HepG2 (cell line): ENCODE data around the gene DHTKD1. TPM values are rescaled to one million over a fixed set of nuclear protein-coding genes. Genes with fewer than 3 reads are reported as not detected.

Experiments
- BORCS8-MEF2B ChIP-seq: sonication (generic); formaldehyde crosslinking; IDR thresholded peaks from 2 replicates; pipeline ENCODE4 v1.8.0; 2022; ENCODE audit warnings: mild to moderate bottlenecking, missing genetic modification reagents
- DNMT3B ChIP-seq: conservative IDR thresholded peaks from 2 replicates; pipeline ENCODE4 v1.6.1; 2016; ENCODE audit warnings: missing biosample characterization, control low read depth
- ELF4 ChIP-seq: sonication (generic); formaldehyde crosslinking; IDR thresholded peaks from 2 replicates; pipeline ENCODE4 v1.5.0; 2020; ENCODE audit warnings: missing genetic modification reagents, mild to moderate bottlenecking, moderate library complexity, borderline replicate concordance
- FOXK1 ChIP-seq: sonication (generic); formaldehyde crosslinking; IDR thresholded peaks from 2 replicates; pipeline ENCODE4 v1.4.0; 2020; ENCODE audit warnings: low read depth, missing genetic modification reagents, borderline replicate concordance
- HOXD1 ChIP-seq: sonication (generic); formaldehyde crosslinking; IDR thresholded peaks from 2 replicates; pipeline ENCODE4 v1.5.0; 2020; ENCODE audit warnings: missing genetic modification reagents
- MATR3 ChIP-seq: sonication (generic); formaldehyde crosslinking; IDR thresholded peaks from 2 replicates; pipeline ENCODE4 v1.4.0; 2020; ENCODE audit warnings: missing genetic modification reagents
- MEIS1 ChIP-seq: sonication (generic); formaldehyde crosslinking; IDR thresholded peaks from 2 replicates; pipeline ENCODE4 v1.9.0; 2021; ENCODE audit warnings: mild to moderate bottlenecking, missing genetic modification reagents, moderate library complexity, borderline replicate concordance
- NFE2L1 ChIP-seq: sonication (generic); formaldehyde crosslinking; IDR thresholded peaks from 2 replicates; pipeline ENCODE4 v1.4.0; 2020; ENCODE audit warnings: missing genetic modification reagents, mild to moderate bottlenecking, borderline replicate concordance
- SMAD1 ChIP-seq: sonication (generic); formaldehyde crosslinking; IDR thresholded peaks from 2 replicates; pipeline ENCODE4 v1.4.0; 2020; ENCODE audit warnings: missing genetic modification reagents, low read depth, mild to moderate bottlenecking, borderline replicate concordance
- SP140L ChIP-seq: sonication (generic); formaldehyde crosslinking; IDR thresholded peaks from 2 replicates; pipeline ENCODE4 v1.4.0; 2020; ENCODE audit warnings: missing genetic modification reagents, borderline replicate concordance
- SRSF9 ChIP-seq: fragments of 200-400 bp; formaldehyde crosslinking; IDR thresholded peaks from 2 replicates; pipeline ENCODE4 v1.6.1; 2018; ENCODE audit warnings: borderline replicate concordance, mild to moderate bottlenecking, low read depth, low read length; ENCODE audit not compliant: insufficient read depth, poor library complexity, severe bottlenecking
- THYN1 ChIP-seq: sonication (generic); formaldehyde crosslinking; IDR thresholded peaks from 2 replicates; pipeline ENCODE4 v1.8.1; 2023; ENCODE audit warnings: low read depth, mild to moderate bottlenecking, moderate library complexity, missing genetic modification reagents, borderline replicate concordance
- TRIM24 ChIP-seq: sonication (generic); formaldehyde crosslinking; IDR thresholded peaks from 2 replicates; pipeline ENCODE4 v1.8.0; 2022; ENCODE audit warnings: mild to moderate bottlenecking, missing genetic modification reagents
- YEATS2 ChIP-seq: sonication (generic); formaldehyde crosslinking; IDR thresholded peaks from 2 replicates; pipeline ENCODE4 v1.4.0; 2020; ENCODE audit warnings: missing genetic modification reagents, borderline replicate concordance
- ZC3H13 ChIP-seq: sonication (generic); formaldehyde crosslinking; IDR thresholded peaks from 2 replicates; pipeline ENCODE4 v1.8.1; 2023; ENCODE audit warnings: mild to moderate bottlenecking, missing genetic modification reagents, moderate library complexity
- ZFX ChIP-seq: sonication (generic); formaldehyde crosslinking; IDR thresholded peaks from 2 replicates; pipeline ENCODE4 v1.4.0; 2020; ENCODE audit warnings: mild to moderate bottlenecking, low read depth, missing genetic modification reagents, moderate library complexity
- ZNF496 ChIP-seq: sonication (generic); formaldehyde crosslinking; IDR thresholded peaks from 2 replicates; pipeline ENCODE4 v1.8.1; 2023; ENCODE audit warnings: mild to moderate bottlenecking, moderate library complexity, missing genetic modification reagents; ENCODE audit not compliant: insufficient replicate concordance
- ZNF792 ChIP-seq: IDR thresholded peaks from 2 replicates; pipeline ENCODE4 v1.6.1; 2016
- polyA plus RNA-seq, 8 experiments: library from polyadenylated mRNA; depleted of rRNA in 3 of 8; stranded (reverse) in 7 of 8; unstranded in 1 of 8; fragments of >200 nt; fragmentation: Illumina TruSeq in 4 of 8; extraction: Trizol in 4 of 8; gene quantifications; 2 replicates each; pipeline versions ENCODE4 v1.2.1 to v1.2.3, GENCODE V29; 2011 to 2016; ENCODE audit warnings: low read depth in 4 of 8, missing spikeins in 1 of 8, mixed read lengths in 1 of 8; ENCODE audit not compliant: insufficient read depth in 1 of 8
- total RNA-seq, 5 experiments: library from RNA; depleted of rRNA; stranded (reverse); fragments of >200 nt; fragmentation: Illumina TruSeq; extraction: Trizol; gene quantifications; 2 replicates each; pipeline ENCODE4 v1.2.3, GENCODE V29; 2016; ENCODE audit warnings: low read depth in 1 of 5
- TF ChIP-seq, protein P1 (sequence below): fragments of 450-650 bp; IDR thresholded peaks from 2 replicates; pipeline ENCODE4 v1.6.1; 2016
- TF ChIP-seq, protein P2 (sequence below): sonication (generic); formaldehyde crosslinking; IDR thresholded peaks from 2 replicates; pipeline ENCODE4 v1.5.0; 2020; ENCODE audit warnings: missing genetic modification reagents, mild to moderate bottlenecking, borderline replicate concordance
- TF ChIP-seq, protein P3 (sequence below): sonication (generic); formaldehyde crosslinking; IDR thresholded peaks from 2 replicates; pipeline ENCODE4 v1.4.0; 2020; ENCODE audit warnings: missing genetic modification reagents, mild to moderate bottlenecking, borderline replicate concordance
- TF ChIP-seq, protein P4 (sequence below): sonication (generic); formaldehyde crosslinking; IDR thresholded peaks from 2 replicates; pipeline ENCODE4 v1.4.0; 2020; ENCODE audit warnings: mild to moderate bottlenecking, missing genetic modification reagents
- TF ChIP-seq, protein P5 (sequence below): sonication (generic); formaldehyde crosslinking; IDR thresholded peaks from 2 replicates; pipeline ENCODE4 v1.4.0; 2020; ENCODE audit warnings: missing genetic modification reagents

The DHTKD1 gene
- total and polyA plus RNA-seq, 2 of the 13 experiments (the other 11 are each of a cell fraction or from before 2014, with no cell fraction given) = 9.6 to 14.1 TPM

DNA sequence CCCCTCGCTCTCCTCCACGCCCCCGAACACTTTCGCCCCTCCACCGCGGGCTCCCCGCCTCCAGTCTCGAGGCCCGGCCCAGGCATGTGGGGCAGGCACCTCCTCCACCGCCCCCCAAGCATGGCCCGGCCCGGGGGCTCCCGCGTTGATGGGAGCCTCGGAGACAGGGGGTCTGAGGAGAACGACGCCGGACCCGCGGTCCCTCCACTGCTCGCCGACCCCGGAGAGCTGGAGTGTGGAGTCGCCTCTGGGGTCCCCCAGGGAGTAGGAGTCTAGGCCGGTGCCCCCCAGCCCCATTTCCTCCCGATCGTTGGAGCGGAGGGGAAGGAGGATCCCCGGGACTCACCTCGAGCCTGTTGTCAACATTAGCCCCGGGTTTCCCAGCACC, 26.4 kb upstream of the DHTKD1 start (continued):
- TF ChIP-seq, protein P1, sequence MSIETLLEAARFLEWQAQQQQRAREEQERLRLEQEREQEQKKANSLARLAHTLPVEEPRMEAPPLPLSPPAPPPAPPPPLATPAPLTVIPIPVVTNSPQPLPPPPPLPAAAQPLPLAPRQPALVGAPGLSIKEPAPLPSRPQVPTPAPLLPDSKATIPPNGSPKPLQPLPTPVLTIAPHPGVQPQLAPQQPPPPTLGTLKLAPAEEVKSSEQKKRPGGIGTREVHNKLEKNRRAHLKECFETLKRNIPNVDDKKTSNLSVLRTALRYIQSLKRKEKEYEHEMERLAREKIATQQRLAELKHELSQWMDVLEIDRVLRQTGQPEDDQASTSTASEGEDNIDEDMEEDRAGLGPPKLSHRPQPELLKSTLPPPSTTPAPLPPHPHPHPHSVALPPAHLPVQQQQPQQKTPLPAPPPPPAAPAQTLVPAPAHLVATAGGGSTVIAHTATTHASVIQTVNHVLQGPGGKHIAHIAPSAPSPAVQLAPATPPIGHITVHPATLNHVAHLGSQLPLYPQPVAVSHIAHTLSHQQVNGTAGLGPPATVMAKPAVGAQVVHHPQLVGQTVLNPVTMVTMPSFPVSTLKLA = no peak
- TF ChIP-seq, protein P2, sequence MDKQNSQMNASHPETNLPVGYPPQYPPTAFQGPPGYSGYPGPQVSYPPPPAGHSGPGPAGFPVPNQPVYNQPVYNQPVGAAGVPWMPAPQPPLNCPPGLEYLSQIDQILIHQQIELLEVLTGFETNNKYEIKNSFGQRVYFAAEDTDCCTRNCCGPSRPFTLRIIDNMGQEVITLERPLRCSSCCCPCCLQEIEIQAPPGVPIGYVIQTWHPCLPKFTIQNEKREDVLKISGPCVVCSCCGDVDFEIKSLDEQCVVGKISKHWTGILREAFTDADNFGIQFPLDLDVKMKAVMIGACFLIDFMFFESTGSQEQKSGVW (CRISPR knock-in tag) = no peak
- no peak for TF ChIP-seq BORCS8-MEF2B
- no peak for TF ChIP-seq MATR3 (CRISPR knock-in tag)
- TF ChIP-seq ZNF496 (CRISPR knock-in tag) = no peak
- no peak for TF ChIP-seq YEATS2 (CRISPR knock-in tag)
- TF ChIP-seq HOXD1 (CRISPR knock-in tag) = no peak
- no peak for TF ChIP-seq SRSF9
- TF ChIP-seq, protein P3, sequence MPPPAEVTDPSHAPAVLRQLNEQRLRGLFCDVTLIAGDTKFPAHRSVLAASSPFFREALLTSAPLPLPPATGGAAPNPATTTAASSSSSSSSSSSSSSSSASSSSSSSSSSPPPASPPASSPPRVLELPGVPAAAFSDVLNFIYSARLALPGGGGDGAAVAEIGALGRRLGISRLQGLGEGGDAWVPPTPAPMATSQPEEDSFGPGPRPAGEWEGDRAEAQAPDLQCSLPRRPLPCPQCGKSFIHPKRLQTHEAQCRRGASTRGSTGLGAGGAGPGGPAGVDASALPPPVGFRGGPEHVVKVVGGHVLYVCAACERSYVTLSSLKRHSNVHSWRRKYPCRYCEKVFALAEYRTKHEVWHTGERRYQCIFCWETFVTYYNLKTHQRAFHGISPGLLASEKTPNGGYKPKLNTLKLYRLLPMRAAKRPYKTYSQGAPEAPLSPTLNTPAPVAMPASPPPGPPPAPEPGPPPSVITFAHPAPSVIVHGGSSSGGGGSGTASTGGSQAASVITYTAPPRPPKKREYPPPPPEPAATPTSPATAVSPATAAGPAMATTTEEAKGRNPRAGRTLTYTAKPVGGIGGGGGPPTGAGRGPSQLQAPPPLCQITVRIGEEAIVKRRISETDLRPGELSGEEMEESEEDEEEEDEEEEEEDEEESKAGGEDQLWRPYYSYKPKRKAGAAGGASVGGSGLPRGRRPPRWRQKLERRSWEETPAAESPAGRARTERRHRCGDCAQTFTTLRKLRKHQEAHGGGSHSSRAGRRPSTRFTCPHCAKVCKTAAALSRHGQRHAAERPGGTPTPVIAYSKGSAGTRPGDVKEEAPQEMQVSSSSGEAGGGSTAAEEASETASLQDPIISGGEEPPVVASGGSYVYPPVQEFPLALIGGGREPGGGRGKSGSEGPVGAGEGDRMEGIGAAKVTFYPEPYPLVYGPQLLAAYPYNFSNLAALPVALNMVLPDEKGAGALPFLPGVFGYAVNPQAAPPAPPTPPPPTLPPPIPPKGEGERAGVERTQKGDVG = no peak
- TF ChIP-seq ZNF792 (CRISPR knock-in tag) = no peak
- TF ChIP-seq, protein P4, sequence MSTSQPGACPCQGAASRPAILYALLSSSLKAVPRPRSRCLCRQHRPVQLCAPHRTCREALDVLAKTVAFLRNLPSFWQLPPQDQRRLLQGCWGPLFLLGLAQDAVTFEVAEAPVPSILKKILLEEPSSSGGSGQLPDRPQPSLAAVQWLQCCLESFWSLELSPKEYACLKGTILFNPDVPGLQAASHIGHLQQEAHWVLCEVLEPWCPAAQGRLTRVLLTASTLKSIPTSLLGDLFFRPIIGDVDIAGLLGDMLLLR (CRISPR knock-in tag) = no peak
- peak; percentile 47 for TF ChIP-seq ZFX (CRISPR knock-in tag)
- TF ChIP-seq DNMT3B = no peak
- no peak for TF ChIP-seq MEIS1 (CRISPR knock-in tag)
- no peak for TF ChIP-seq SMAD1 (CRISPR knock-in tag)
- 0 out of 2 replicates have a peak, but pooled peaks have one; percentile 5 for TF ChIP-seq FOXK1
- no peak for TF ChIP-seq THYN1 (CRISPR knock-in tag)
- TF ChIP-seq ELF4 (CRISPR knock-in tag) = no peak
- TF ChIP-seq, protein P5, sequence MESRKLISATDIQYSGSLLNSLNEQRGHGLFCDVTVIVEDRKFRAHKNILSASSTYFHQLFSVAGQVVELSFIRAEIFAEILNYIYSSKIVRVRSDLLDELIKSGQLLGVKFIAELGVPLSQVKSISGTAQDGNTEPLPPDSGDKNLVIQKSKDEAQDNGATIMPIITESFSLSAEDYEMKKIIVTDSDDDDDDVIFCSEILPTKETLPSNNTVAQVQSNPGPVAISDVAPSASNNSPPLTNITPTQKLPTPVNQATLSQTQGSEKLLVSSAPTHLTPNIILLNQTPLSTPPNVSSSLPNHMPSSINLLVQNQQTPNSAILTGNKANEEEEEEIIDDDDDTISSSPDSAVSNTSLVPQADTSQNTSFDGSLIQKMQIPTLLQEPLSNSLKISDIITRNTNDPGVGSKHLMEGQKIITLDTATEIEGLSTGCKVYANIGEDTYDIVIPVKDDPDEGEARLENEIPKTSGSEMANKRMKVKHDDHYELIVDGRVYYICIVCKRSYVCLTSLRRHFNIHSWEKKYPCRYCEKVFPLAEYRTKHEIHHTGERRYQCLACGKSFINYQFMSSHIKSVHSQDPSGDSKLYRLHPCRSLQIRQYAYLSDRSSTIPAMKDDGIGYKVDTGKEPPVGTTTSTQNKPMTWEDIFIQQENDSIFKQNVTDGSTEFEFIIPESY = no peak
- no peak for TF ChIP-seq ZC3H13 (CRISPR knock-in tag)
- TF ChIP-seq SP140L (CRISPR knock-in tag) = no peak
- TF ChIP-seq NFE2L1 (CRISPR knock-in tag) = no peak
- TF ChIP-seq TRIM24 = no peak
